Endothelial cell of coronary artery (primary cell): ENCODE measurements around the gene GBP1. TPM values are rescaled to one million over a fixed set of nuclear protein-coding genes. Genes with fewer than 3 reads are reported as not detected.

Experiments
- total RNA-seq: library from RNA; depleted of rRNA; stranded (reverse); fragments of >200 nt; gene quantifications from 2 replicates; pipeline ENCODE4 v1.2.3, GENCODE V29; 2014

Gene GBP1
- total RNA-seq, result 15.2 and 25.5 TPM in 2 replicates

GRCh38 chr1:89065079-89065868 is at the start of gene GBP1:
TSS of gene GBP1 (minus strand) at chr1:89065208. CDS start at chr1:89063234, 1,974 bp downstream.

GRCh38 chr1:89022167-89022959 is 42.6 kb downstream of the GBP1 start, which contains the start of gene GBP3:
TSS of gene GBP3 (minus strand) at chr1:89022866. CDS start at chr1:89020721, 2,145 bp downstream.

Other genes starting within 250 kb of the GBP1 start
- gene GTF2B, start 173.6 kb downstream of the GBP1 start, total RNA-seq, result 35.4 and 36.3 TPM in 2 replicates
- gene KYAT3, start 72.6 kb downstream of the GBP1 start, total RNA-seq, result 16.6 and 20.0 TPM in 2 replicates
- 6.5 and 8.4 TPM in 2 replicates for gene RBMXL1, start 72.6 kb downstream of the GBP1 start, total RNA-seq
- gene GBP3, start 42.3 kb downstream of the GBP1 start, total RNA-seq, result 23.5 and 33.7 TPM in 2 replicates
- 29.8 and 52.1 TPM in 2 replicates for gene GBP2, start 60.9 kb upstream of the GBP1 start, total RNA-seq
- gene GBP7, start 110.8 kb upstream of the GBP1 start, total RNA-seq, result not detected in 2 replicates
- 0.90 and 2.4 TPM in 2 replicates for gene GBP4, start 133.7 kb upstream of the GBP1 start, total RNA-seq
- gene GBP5, start 207.7 kb upstream of the GBP1 start, total RNA-seq, result under 0.01 and 0.09 TPM in 2 replicates